Posterior vena cava (tissue), 2 donors: ENCODE data around the gene SPRY4. TPM values are rescaled to one million over a fixed set of nuclear protein-coding genes. Genes with fewer than 3 reads are reported as not detected.
"Not testable (repeated sequence)": the region's sequence is repeated elsewhere in the genome, so short reads cannot be mapped to it uniquely, and the experiment has no call there.

Source experiments
- DNase-seq: peaks from one replicate; pipeline ENCODE4 v3.0.0-alpha.2; 2020; ENCODE audit warnings: low spot score
- intact Hi-C, 2 donors: fragments of 100-400 bp; cut with DNase I; formaldehyde crosslinking; loops; one replicate each; pipeline versions ENCODE4 v1.14.1 to v1.14.2; 2022 to 2023
- total RNA-seq, 2 donors: library from RNA; stranded (reverse); fragmentation: NEBNext Ultra II Directional; extraction: Animal tissue kit (Norgen Biotek cat#: 25700); gene quantifications; one replicate each; pipeline ENCODE4 v1.2.1, GENCODE V29; 2021
- donor health status: DM: yes; HTN: yes; CAD: no.
- donor health status: DM: yes; HTN: yes; CAD: no.

The SPRY4 gene
- total RNA-seq, 2 donors from 2014 or later: 12.5 to 20.7 TPM

DNA sequence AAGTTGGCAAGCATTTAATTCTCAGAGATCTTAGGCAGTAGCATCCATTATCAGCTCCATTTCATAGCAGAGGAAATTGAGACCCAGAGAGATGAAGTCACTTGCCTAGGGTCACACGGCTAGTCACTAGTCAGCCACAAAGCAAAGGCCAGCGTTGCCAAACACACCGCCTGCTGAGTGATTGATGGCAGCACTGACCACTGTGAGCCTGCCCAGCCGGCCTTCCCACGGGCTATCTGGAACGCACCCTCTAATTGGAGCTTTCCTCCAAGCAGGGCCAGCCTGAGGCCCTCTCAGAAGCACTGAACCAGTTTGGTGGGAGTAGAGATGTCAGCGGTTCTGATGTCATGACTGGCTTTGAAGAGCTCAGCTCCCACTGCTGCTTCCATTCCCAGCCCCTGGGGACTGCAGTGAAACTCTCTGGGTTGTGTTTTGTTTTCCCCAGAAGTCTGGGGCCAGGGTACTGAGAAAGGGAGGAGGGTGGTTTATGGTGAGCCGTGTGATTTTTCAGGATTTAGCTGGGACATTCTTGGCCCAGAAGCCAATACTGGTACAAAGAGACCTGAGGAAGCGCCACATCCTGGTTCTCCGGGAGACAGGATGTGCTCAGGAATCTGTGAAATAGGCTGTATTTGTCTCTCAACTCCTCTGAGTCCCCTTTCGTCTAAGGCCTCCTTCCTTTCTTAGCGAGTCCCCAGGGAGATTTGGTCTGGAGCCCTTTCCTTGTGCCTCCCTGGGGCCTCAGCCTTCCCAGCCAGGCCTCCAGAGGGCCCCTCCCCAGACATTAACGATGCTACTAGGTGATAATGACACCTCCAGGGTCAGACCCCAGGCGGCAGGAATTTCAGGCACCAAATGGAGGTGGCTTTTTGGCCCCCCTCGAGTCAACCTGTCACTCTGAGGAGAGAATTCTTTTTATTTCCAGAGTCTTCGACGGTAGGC is 44.5 kb downstream of the SPRY4 start:
- peak; percentile 90 for DNase-seq
- intact Hi-C loops: no loop called here

GRCh38 chr5:142278627-142279026 is 46.2 kb downstream of the SPRY4 start:
- intact Hi-C loops: no loop called here
- DNase-seq: no peak

- intact Hi-C loops: no loop called here
- DNase-seq: no peak
Measured at GRCh38 chr5:142277796-142278195, 47.0 kb downstream of the SPRY4 start.

- intact Hi-C loops: no loop called here
- DNase-seq: no peak
Measured at GRCh38 chr5:142276517-142276916, 48.3 kb downstream of the SPRY4 start.

DNA sequence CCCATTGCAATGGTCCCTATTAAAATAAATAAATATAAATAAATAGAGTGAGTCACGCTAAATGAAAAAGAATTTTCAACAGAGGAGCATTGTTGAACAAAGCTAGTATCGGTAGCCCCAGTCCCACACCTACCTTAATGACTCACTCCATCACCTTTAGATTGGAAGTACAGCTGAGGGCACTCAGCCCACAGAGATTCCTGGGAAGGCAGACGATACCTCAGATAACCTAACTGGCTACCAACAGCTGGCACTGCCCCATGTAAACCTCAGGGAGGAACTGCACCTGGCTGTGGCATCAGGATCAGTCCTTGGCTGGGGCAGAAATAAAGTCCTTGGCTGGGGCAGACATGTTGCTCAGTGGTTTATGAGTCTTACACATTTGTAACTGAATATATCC is 49.3 kb downstream of the SPRY4 start:
- intact Hi-C loops: no loop called here
- DNase-seq: no peak

DNA sequence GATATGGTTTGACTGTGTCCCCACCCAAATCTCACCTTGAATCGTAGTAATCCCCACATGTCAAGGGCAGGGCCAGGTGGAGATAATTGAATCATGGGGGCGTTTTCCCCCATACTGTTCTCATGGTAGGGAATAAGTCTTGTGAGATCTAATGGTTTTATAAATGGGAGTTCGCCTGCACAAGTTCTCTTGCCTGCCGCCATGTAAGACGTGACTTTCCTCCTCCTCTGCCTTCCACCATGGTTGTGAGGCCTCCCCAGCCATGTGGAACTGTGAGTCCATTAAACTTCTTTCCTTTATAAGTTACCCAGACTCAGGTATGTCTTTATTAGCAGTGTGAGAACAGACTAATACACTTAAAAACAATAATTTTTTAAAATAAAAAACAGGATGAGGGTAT is 52.2 kb downstream of the SPRY4 start:
- intact Hi-C loops: not testable (repeated sequence)

GRCh38 chr5:142264084-142264483 is 60.7 kb downstream of the SPRY4 start:
- intact Hi-C loops, DNase-seq: not testable (repeated sequence)

More for the DNA sequence above, 52.2 kb downstream of the SPRY4 start:
- DNase-seq: not testable (repeated sequence)

GRCh38 chr5:142263346-142263745 is 61.5 kb downstream of the SPRY4 start:
- no peak for DNase-seq
- intact Hi-C loops: no loop called here

DNA sequence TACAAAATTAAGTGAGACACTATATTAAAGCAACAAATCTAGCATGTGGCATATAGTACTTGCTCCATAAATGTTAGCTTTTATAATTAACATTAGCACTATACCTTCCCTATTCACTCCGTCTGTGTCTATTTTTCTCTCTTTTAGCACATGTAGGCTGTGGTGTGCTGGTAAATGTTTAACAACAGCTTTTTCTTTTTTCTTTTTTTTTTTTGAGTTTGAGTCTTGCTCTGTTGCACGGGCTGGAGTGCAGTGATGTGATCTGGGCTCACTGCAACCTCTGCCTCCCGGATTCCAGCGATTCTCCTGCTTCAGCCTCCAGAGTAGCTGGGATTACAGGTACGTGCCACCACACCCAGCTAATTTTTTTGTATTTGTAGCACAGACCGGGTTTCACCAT is 62.1 kb downstream of the SPRY4 start:
- DNase-seq: no peak
- intact Hi-C loops: no loop called here

Other genes starting within 250 kb of the SPRY4 start
- 10 to 100 TPM; 78.5 to 81.0 TPM for gene NDFIP1, start 216.2 kb downstream of the SPRY4 start, total RNA-seq